Raji (cell line): ENCODE measurements around the gene TBC1D3B.

ENCODE experiments used
- POLR2A ChIP-seq: IDR thresholded peaks from 2 replicates; pipeline ENCODE4 v1.6.1; 2011; ENCODE audit warnings: low read depth, low read length, control low read depth; ENCODE audit not compliant: insufficient read depth

TBC1D3B gene

DNA sequence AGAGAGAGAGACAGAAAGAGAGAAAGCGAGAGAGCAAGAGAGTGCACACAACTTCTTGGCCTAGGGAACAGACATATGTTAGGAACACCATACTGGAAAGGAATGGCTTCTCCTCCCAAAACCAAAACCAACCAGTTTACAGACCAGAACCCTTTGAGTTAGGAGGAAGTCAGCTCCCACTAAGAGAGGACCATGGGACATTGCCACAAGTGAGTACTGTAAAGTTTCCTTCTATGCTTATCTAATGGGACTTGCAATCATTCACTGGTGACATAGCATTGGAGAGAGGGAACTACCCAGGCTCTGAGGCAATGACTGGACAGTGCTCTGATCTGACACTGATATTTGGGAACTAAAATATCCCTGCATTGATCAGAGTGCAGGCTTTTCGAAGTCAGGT is 32.4 kb downstream of the TBC1D3B start:
- no peak for TF ChIP-seq POLR2A

DNA sequence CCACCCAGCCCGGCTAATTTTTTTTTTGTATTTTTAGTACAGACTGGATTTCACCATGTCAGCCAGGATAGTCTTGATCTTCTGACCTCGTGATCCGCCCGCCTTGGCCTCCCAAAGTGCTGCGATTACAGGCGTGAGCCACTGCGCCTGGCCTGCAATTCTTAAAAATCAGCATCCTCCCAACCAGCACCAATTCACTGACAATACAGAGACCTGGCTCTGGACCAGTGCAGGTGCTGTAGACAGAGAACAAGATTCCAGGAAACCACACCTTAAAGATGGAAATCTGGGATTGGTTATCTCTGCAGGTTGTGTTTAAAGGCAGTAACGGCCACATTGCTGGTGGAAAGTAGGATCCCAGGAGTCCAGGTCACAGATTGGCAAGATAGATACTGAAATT is 33.6 kb downstream of the TBC1D3B start:
- TF ChIP-seq POLR2A = no peak

DNA sequence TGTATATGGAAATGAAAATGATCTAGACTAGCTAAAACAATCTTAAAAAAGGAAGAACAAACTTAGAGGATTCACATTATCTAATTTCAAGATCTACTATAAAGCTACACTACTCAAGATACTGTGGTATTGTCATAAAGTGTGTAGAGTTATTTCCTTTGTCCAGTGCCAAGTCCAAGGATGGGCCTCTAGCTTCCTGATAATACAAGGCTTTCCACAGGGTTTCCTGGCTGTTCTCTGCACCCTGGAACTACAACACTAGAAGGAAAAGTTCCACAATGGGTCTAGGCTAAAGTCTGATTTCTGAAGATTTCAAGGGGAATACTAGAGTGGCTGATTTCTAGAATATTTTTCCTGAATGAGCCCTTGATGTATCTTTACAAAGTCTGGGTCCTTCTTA is 34.2 kb downstream of the TBC1D3B start:
- TF ChIP-seq POLR2A = no peak

DNA sequence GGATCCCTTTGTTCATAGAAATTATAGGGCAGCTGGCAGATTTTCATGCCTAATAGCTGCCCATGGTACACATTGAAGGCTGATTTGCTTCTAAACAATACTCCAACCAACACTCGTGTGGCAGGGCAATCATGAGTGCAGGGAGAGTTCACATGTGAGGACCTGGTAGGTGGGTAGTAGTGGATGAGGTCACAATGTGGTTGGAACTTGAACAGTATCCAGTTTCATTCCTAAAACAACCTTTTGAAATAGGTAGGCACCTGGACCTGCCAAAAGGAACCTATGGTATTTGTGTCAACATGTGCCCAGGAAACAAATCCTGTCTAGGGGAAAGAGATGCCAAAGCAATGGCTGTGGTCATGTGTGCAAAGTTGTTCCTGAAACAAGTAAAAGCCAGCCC is 40.0 kb downstream of the TBC1D3B start:
- TF ChIP-seq POLR2A = no peak

DNA sequence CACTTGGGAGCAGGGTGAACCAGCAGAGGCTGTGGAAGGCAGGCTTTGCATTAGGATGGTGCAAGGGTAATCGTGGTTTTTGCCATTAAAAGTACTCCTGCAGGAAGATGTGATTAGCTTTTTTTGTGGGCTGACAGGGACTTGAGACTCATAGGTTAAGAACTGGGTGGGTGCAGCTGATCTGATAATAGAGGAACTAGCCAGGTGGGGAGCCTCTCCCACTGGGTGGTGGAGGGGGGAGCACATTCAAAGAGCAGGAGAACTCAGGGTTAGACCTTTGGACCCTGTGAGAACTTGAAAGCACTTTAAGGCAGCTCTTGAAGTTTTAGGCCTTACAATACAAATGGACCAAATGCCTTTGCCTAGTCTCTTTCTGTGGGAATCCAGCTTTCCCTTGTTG is 40.4 kb downstream of the TBC1D3B start:
- no peak for TF ChIP-seq POLR2A

DNA sequence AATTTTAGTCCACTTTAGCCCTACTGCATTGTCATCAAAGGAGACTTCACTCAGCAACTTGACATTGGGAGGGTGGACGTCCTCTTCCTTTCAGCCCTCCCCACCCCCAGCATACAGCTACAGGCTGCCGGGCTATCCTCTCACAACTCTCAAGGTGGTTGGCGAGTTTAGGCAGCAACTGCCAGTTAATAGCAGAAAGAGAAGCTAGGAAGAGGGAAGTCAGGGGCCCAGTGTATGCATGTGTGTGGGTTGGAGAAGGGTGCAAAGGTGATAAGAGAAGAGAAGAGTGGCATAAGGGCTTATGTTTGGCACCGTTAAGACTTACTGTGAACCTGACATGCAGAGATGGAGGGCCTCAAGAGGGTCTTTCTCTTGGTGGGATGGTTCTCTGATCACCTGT is 41.0 kb downstream of the TBC1D3B start:
- TF ChIP-seq POLR2A = no peak

DNA sequence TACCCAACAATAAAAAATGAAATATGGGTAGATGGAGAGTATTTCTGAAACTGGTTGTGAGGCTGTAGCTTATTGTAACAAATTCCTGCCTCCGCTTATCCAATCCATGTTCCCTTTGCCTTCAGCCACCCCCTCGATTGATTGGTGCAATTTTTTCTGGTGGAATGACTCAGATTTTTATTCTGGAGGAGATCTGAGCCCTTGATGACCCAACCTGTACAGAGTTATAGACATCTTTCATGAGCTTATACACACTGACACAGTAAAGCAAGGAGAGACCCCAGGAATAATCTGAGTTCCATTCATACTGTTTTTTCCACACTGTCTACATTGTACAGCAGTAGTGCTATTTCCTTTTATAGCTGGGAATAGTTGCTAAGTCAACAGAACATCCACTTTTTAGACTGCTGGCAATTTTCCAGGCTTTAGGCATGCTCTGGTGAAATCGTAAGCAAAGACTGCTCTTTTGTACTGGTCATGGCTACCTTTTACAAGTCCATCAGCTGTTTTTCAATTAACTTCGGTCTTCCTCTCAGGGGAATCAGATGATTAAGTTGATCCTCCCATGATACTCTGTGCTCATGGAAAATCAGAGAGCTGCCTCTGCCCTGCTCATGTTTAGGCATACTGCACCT is 42.7 kb downstream of the TBC1D3B start:
- no peak for TF ChIP-seq POLR2A

DNA sequence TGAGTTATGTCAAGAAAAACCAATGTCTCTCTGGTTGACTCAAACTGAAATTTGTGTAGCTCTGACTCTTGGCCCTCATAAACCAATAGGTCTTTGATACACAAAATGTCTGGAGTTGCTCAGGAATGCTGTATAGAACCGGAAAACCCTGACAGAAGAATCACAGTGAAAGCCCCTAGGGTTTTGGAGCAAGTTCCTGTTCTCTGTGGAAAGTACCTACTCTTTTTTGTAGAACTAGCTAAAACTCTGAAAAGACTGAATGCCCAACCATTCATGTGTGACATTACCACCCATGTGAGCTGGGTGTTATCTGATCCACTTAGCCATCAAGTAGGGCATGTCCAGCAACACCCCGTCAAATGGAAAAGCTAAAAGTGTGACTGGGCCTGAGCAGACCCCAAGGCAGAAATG is 44.0 kb downstream of the TBC1D3B start:
- TF ChIP-seq POLR2A = no peak

DNA sequence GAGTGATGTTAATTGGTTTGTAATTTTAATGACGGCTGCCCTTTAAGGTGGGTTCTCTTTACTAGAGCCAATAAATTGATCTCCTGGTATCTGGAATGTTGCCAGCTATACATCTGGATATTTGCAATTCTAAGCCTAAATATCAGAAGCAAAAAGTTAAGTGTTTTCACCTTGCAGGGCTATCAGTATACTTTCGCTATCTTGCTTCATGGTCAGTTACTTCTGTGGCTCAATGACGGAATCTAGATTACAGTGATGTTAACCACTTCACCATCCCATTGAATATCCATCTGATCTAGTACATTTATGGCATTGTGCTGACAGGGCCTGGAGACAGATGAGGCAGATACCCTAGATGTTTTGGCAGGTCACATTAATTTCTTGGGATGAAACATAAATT is 44.5 kb downstream of the TBC1D3B start:
- TF ChIP-seq POLR2A = no peak

DNA sequence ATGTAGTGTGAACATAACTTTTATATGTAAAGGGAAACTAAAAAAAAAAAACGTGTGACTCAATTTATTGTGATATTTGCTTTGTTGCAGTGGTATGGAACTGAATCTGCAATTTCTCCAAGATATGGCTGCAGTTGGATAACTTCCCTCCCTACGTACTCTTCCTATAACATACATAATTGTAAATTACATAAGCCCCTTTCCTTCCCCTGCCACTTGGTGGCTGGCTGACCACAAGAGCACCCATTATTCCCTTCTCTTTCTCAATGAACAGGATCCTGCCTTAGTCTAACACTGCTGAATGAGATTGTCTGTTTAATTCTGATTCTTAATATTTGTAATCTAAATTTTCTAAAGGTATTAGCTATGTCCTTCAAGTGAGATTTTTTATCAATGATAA is 45.0 kb downstream of the TBC1D3B start:
- no peak for TF ChIP-seq POLR2A

DNA sequence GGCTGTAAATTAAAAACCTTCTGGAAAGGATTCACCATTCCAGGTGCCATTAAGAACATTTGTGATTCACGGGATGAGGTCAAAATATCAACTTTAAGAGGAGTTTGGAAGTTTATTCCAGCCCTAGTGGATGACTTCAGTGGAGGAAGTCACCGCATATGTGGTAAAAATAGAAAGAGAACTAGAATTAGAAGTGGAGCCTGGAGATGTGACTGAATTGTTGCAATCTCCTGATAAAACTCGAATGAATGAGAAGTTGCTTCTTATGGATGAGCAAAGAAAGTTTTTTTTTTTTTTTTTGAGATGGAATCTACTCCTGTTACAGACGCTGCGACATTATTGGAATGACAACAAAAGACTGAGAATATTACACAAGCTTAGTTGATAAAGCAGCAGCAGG is 46.1 kb downstream of the TBC1D3B start:
- no peak for TF ChIP-seq POLR2A

DNA sequence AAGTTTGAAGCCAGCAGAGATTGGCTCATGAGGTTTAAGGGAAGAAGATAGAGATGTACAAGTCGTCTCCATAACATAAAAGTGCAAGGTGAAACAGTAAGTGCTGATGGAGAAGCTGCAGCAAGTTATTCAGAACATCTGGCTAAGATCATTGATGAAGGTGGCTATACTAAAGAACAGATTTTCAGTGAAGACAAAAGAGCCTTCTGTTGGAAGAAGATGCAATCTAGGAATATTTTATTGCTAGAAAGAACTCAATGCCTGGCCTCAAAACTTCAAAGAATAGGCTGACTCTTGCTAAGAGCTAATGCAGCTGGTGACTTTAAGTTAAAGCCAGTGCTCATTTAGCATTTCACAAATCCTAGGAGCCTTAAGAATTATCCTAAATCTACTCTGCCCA is 46.8 kb downstream of the TBC1D3B start:
- TF ChIP-seq POLR2A = no peak

DNA sequence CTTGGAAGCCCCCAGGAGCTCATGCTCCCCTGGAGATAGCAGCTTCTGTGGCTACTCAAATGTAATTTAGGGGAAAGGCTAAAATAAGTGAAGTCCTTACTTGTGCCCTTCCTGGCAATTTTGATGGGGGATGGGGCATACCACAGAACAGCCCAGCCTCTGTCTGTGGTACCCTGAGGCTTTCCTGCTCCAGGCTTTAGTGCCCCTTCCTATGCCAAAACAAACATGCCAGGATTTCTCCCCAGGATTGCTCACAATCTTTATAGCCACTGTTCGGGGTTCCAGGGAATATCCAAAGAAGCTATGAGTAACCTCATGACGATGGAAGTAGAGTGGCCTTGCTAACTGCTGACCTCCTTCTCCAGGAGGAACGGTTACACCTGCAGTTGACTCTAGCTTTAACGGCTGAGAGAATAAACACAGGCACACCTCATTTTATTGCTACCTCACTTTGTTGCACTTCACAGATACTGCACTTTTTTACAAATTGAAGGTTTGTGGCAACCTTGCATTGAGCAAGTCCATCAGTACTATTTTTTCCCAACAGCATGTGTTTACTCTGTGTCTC is 47.9 kb downstream of the TBC1D3B start:
- TF ChIP-seq POLR2A = no peak

DNA sequence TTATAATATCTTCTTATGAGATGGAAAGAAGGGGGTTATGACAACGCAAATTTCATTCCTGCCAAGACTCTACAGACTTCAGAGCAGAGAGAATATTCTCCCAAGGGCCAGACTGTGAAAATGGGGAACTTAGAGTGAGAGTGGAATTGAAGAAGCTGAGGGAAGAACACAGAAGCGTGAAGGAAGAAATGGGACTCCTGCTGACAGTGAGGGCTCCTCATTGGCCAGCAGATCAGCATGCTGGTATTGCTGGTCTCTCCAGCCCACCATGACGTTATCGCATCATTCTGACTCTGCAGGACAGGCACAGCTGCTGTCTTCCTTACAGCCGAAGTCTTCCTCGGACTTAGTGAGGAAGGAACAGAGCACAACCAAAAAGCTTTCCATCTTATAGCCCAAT is 48.5 kb downstream of the TBC1D3B start:
- TF ChIP-seq POLR2A = no peak

DNA sequence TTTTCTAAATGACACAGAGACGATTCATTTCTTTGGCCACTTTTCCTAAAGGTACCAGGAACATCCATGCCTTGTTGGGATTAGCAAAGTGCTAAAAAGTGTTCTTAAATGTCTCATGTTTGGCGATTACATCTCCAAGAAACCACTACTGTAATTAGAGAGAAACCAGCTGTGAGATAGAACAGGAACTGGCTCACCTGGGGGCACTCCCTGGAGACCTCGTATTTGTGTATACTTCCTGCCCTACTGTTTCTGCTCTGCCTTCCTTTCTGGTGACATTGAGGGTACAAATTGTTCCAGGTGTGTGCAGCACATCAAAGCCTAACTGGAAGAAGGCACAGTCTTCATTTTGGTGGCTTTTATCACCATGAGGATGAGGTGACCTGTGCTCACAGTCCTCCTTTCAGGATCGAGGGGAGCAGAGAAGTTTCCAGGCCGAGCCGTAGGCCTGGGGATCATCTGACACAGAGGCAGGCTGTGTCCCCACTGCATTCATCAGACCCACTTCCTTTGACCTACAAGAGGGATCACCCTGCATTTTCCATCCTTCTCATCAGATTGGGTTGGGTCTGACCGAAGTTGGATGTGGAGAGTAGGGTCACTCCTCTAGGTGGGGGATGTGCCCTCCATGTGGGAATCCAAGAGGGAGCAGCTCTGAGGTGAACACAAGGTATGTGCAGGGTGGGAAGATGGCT is 49.1 kb downstream of the TBC1D3B start:
- no peak for TF ChIP-seq POLR2A

DNA sequence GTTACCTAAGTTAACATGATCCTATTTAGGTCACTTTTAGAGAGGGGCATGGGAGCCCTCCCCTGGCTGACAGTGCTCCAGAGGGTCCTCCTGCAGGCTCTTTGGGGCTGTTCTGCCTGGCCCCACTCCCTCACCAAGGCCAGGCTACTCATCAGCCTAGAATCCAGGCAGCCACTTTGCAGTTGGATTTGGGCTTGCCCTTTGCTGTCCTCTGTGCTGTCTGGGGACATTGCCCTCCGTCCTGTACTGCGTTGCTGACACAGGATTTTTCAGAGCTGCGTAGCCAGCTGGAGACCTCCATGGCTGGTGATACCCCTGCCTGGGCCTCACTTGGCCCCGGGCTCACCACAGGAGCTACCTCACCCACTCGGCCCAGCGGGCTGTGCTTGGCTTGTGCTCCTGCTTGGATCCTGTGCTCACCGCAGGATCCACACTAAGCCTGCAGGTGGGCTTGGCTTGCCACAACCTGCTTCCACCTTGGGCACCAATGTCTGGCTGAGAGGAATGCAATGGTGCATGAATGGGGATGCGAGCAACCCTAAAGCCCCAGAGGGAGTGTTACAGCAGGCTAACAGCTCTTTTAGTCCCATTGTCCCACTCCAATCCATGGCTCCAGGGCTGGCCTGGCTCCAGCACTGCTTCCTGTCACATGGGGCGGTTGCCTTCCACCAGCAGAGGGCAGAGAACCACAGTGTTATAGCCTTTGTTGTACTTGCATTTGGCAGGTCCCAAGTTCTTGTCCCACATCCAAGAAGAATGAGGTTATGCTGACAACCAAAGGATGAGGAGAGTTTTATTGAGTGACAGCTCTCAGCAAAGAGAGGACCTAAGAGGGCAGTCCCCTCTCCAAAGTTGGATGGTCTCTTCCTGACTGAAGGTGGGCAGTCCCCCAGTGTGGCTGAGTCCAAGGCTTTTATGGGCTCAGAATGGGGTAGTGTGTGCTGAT is 51.3 kb downstream of the TBC1D3B start:
- no peak for TF ChIP-seq POLR2A

DNA sequence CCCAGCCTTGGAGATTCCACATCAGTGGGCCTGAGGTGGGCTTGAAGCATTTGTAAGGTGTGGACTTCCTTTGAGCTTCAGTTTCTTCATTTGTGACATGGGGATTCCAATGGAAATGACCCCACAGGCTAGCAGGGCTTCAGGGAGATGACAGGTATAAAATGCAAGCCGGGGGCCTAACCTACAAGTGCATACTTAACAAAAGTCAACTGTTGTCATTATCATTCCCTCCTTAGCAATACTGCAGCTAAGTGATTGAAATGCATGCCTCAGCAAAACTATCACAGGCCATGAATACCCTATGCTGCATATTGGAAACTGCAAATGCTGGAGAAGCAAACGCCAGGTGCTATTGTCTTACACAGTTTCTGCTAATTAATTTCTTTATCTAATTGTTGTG is 53.0 kb downstream of the TBC1D3B start:
- TF ChIP-seq POLR2A = no peak
